GM20000 (cell line): Measurements from ENCODE around the gene DCUN1D2.
"Not testable (repeated sequence)": the region's sequence is repeated elsewhere in the genome, so short reads cannot be mapped to it uniquely, and the experiment has no call there.

Source experiments
- DNase-seq: peaks from one replicate; pipeline ENCODE4 v3.0.0; 2012; ENCODE audit warnings: low spot score
- TF ChIP-seq, protein P1 (sequence below): IDR thresholded peaks from 2 replicates; pipeline ENCODE4 v1.5.1; 2012; ENCODE audit warnings: mild to moderate bottlenecking, control low read depth; ENCODE audit errors: extremely low read depth, missing control alignments

DCUN1D2 gene

DNA sequence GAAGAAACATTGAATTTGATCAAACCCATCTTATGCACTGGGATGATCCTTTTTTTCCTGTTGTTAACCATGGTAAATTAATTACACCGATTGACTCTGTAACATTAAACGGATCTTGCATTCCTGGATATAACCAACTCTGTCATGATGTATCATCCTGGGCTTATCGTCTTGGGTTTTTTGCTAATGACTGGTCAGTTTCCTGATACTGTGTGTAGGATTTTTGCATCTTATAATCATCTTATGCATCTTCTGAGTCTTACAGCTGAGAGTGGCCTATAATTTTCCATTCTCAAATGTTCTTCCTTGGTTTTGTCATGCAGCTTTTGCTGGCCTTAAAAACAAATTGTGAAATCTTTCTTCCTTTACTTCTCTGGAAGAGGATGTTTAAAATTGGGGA lies 12.8 kb downstream of the DCUN1D2 start:
- TF ChIP-seq, protein P1, sequence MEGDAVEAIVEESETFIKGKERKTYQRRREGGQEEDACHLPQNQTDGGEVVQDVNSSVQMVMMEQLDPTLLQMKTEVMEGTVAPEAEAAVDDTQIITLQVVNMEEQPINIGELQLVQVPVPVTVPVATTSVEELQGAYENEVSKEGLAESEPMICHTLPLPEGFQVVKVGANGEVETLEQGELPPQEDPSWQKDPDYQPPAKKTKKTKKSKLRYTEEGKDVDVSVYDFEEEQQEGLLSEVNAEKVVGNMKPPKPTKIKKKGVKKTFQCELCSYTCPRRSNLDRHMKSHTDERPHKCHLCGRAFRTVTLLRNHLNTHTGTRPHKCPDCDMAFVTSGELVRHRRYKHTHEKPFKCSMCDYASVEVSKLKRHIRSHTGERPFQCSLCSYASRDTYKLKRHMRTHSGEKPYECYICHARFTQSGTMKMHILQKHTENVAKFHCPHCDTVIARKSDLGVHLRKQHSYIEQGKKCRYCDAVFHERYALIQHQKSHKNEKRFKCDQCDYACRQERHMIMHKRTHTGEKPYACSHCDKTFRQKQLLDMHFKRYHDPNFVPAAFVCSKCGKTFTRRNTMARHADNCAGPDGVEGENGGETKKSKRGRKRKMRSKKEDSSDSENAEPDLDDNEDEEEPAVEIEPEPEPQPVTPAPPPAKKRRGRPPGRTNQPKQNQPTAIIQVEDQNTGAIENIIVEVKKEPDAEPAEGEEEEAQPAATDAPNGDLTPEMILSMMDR: no peak
- no peak for DNase-seq

DNA sequence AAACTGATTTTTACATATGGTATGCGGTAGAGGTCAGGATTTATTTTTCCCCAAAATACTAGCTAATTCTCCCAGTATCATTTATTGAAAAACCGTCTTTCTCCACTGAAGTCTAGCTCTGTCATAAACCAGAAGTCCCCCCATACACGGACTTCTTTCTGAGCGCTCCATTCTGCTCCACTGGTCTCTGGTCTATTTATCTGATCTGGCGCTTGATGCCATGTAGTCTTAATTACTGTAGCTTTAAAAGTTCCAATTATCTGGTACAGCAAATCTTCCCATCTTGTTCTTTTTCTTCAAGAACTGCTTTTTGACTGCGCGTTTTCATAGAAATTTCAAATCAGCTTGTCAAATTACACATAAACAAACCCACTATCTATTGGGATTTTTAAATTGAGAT lies 13.7 kb downstream of the DCUN1D2 start:
- no peak for DNase-seq
- TF ChIP-seq, protein P1: no peak

DNA sequence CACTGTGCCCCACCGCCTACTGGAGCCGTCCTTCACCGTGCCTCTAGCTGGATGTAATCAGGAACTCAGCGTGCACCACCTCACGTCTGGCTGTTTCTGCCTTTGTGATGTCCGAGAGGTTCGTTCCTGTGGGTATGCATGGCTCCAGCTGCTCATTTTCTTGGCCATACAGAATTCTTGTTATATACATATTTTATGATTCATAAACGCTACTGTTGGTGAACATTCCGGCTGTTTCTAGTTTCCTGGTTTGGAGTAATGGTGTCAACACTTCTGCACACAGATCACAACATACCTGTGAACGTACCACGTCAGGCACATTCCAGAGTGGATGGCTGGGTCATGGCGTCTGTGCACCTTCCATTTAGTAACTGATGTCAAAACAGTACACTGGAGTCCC lies 14.6 kb downstream of the DCUN1D2 start:
- TF ChIP-seq, protein P1: no peak
- DNase-seq: no peak

DNA sequence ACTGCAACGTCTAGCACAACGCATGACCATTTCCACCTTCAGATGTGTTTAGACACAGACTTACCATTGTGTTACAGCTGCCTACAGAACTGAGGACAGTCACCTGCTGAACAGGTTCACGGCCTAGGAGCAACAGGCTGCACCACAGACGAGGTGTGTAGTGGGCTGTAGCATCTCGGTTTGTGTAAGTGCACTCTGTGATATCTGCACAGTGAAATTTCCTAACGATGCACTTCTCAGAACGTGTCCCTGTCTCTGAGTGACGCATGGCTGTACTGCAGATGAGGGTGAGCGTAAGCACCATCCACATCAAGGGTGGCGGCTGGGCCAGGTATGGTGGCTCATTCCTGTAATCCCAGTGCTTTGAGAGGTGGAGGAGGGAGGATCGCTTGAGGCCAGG lies 15.2 kb downstream of the DCUN1D2 start:
- no peak for DNase-seq
- TF ChIP-seq, protein P1: no peak

DNA sequence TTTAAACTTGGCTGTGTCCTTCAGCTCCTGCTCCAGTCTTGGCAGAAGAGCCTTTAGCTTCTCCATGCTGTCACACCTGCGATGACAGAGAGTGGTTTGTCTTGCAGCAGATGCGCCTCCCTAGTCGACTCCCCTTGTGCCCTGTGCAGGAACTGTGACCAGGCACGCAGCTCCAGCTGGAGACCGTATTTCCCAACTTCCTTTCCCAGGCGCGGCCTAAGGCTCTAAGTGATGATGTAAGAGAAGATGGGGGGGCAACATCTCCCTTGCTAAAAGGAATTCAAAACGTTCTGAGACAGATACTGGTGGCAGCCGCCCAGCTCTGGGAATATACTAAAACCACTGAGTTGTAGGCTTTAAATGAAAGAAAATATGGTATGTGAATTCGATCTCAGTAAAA lies 16.3 kb downstream of the DCUN1D2 start:
- DNase-seq: no peak
- TF ChIP-seq, protein P1: no peak

DNA sequence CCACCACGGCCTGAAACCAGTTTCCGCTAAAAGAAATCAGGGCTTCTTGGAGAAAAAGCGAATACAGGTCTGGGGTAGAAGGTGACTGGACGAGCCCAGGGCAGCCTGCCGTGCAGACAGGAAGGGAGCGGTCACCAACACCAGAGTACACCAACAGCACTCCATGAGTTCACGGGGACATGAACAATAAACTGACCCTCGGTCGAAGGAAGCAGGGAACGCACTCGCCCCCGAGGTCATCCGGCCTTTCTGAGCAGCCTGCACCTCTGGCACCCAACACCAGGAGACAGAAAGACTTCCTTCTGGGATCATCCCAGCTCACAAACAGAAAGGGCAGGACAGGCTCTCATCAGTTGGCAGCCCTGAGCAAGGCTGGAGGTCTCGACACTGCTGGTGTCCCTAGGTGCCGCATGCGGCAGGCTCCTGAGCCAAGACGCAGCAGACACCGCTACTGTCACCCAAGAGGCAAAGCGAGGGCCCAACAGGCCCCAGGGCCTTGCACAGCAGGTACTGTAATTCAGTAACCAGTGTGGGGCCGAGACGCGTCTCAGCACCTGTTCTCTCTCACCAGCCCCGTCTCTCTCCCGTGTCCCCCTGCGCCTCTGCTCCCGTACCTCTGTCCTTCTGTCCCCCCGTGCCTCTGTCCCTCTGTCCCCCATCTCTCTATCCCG lies 18.0 kb downstream of the DCUN1D2 start:
- TF ChIP-seq, protein P1: no peak
- DNase-seq: no peak

- TF ChIP-seq, protein P1: no peak
- DNase-seq: no peak
Observed at GRCh38 chr13:113471844-113472243, 18.7 kb downstream of the DCUN1D2 start.

- DNase-seq: not testable (repeated sequence)
Observed at GRCh38 chr13:113470635-113471163, 19.8 kb downstream of the DCUN1D2 start.
